ENCODE measurements around the gene GNPNAT1. TPM values are rescaled to one million over a fixed set of nuclear protein-coding genes. Genes with fewer than 3 reads are reported as not detected.

Gene GNPNAT1
- total and polyA plus RNA-seq, 9 of the 15 experiments (the other 6 are each of a cell fraction or from before 2014, with no cell fraction given): 15.8 to 27.7 (median 25.3) TPM

GRCh38 chr14:52729925-52730708 lies 61.3 kb downstream of the GNPNAT1 start, which contains the start of gene STYX (continued):
- TF ChIP-seq SRF (CRISPR knock-in tag; IDR thresholded peaks at IDR 0.05) (0 out of 4 replicates have a peak, but pooled peaks of 1 of the 2 experiments have one; percentile 17), NCOA6 (IDR thresholded peaks at IDR 0.05) (no peak), POLR2G (IDR thresholded peaks at IDR 0.05; ENCODE audit: low read depth, low read length) (peak; percentile 92), SIX5 (IDR thresholded peaks at IDR 0.05; ENCODE audit: borderline replicate concordance in 1 of 2, insufficient read depth in 1 of 2, low read depth in 1 of 2, low read length in 2 of 2) (no peak), ZNF780A (CRISPR knock-in tag; IDR thresholded peaks at IDR 0.05) (no peak), ZFP1 (CRISPR knock-in tag; IDR thresholded peaks at IDR 0.05) (no peak), NKRF (IDR thresholded peaks at IDR 0.05; ENCODE audit: borderline replicate concordance) (0 out of 2 replicates have a peak, but pooled peaks have one; percentile 29), EP400 (IDR thresholded peaks at IDR 0.05) (peak; percentile 28; the same call in 1 of the 2 replicates), PHTF2 (CRISPR knock-in tag; IDR thresholded peaks at IDR 0.05) (no peak), NEUROD1 (IDR thresholded peaks at IDR 0.05; ENCODE audit: borderline replicate concordance, low read depth, low read length, partially characterized antibody) (no peak), SUPT5H (IDR thresholded peaks at IDR 0.05) (peak; percentile 83), HMGN3 (IDR thresholded peaks at IDR 0.05; ENCODE audit: borderline replicate concordance, extremely low read depth, insufficient read length, low read depth, low read length) (peak; percentile 78), PURB (CRISPR knock-in tag; IDR thresholded peaks at IDR 0.05; ENCODE audit: low read depth) (no peak), GATAD2B (IDR thresholded peaks at IDR 0.05; ENCODE audit: borderline replicate concordance) (no peak), ZBTB40 (IDR thresholded peaks at IDR 0.05) (no peak), ZBTB40 (CRISPR knock-in tag; IDR thresholded peaks at IDR 0.05) (no peak), KDM5B (IDR thresholded peaks at IDR 0.05; ENCODE audit: insufficient replicate concordance, low read depth, low read length) (peak; percentile 62)
